Measurements from ENCODE around the gene ADRM1. TPM values are rescaled to one million over a fixed set of nuclear protein-coding genes. Genes with fewer than 3 reads are reported as not detected.

The ADRM1 gene
- total and polyA plus RNA-seq, 2 donors from 2014 or later: 64.4 to 79.4 TPM

GRCh38 chr20:62307226-62308101 lies 4.7 kb downstream of the ADRM1 start:
- no peak for DNase-seq
- H3K9me3 ChIP-seq (ENCODE audit: control insufficient read depth in 2 of 3, insufficient read depth in 1 of 3, low read length in 3 of 3): no peaks in the 10 kb centered on the region
- H3K27me3 ChIP-seq (ENCODE audit: control insufficient read depth, insufficient read depth, low read length): no peaks in the 10 kb centered on the region
- FAIRE-seq: no peak
- H3K4me1 ChIP-seq (ENCODE audit: control insufficient read depth in 2 of 3, insufficient read depth in 2 of 3, low read depth in 1 of 3, low read length in 3 of 3): peaks cover 0 to 28% (median 21%) of the 10 kb centered on the region in 3 donors
- no peak for TF ChIP-seq CTCF (IDR thresholded peaks at IDR 0.05; ENCODE audit: borderline replicate concordance, extremely low read depth, insufficient read depth)
- intact Hi-C loops (cut with DNase I): no loop called here
- H3K4me3 ChIP-seq (ENCODE audit: low read length in 3 of 3): no peak overlapping the region
- no peak overlapping the region for H3K9ac ChIP-seq (ENCODE audit: low read length in 3 of 3)
- H3K27ac ChIP-seq (ENCODE audit: low read depth in 2 of 2, low read length in 2 of 2): no peak overlapping the region
- H3K36me3 ChIP-seq (ENCODE audit: control insufficient read depth in 2 of 3, insufficient read depth in 3 of 3, low read length in 3 of 3): peaks cover 0 to 41% (median 12%) of the 10 kb centered on the region in 3 donors

DNA sequence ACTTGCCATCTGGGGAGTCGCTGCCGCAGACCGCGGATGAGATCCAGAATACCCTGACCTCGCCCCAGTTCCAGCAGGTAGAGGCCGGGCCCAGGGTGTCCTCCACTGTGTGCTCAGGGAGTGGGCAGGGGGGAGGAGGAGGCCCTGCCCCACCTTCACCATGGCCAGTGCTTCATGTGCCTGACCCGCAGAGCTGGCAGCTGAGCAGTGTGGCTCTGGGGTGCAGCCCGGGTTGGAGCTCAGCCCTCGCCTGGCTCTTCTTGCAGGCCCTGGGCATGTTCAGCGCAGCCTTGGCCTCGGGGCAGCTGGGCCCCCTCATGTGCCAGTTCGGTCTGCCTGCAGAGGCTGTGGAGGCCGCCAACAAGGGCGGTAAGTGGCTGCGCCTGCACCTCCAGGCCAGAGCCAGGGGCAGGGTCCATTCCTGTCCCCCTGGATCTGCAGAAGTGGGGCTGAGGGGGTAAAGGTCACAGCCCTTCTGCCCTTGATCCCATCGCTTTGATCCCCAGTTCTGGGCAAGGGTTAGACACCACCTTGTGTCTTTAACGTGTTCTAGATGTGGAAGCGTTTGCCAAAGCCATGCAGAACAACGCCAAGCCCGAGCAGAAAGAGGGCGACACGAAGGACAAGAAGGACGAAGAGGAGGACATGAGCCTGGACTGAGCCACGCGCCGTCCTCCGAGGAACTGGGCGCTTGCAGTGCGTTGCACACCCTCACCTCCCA lies 5.5 kb downstream of the ADRM1 start:
- TF ChIP-seq CTCF (IDR thresholded peaks at IDR 0.05; ENCODE audit: borderline replicate concordance, extremely low read depth, insufficient read depth): no peak
- intact Hi-C loops (cut with DNase I): no loop called here
- H3K36me3 ChIP-seq (ENCODE audit: control insufficient read depth in 2 of 3, insufficient read depth in 3 of 3, low read length in 3 of 3): peaks cover 0 to 46% (median 14%) of the 10 kb centered on the region in 3 donors
- no peak overlapping the region for H3K9ac ChIP-seq (ENCODE audit: low read length in 3 of 3)
- no peak overlapping the region for H3K4me3 ChIP-seq (ENCODE audit: low read length in 3 of 3)
- no peaks in the 10 kb centered on the region for H3K27me3 ChIP-seq (ENCODE audit: control insufficient read depth, insufficient read depth, low read length)
- no peak overlapping the region for H3K27ac ChIP-seq (ENCODE audit: low read depth in 2 of 2, low read length in 2 of 2)
- H3K4me1 ChIP-seq (ENCODE audit: control insufficient read depth in 2 of 3, insufficient read depth in 2 of 3, low read depth in 1 of 3, low read length in 3 of 3): peaks cover 0 to 28% (median 21%) of the 10 kb centered on the region in 3 donors
- FAIRE-seq (no peak), DNase-seq (no peak)
- no peaks in the 10 kb centered on the region for H3K9me3 ChIP-seq (ENCODE audit: control insufficient read depth in 2 of 3, insufficient read depth in 1 of 3, low read length in 3 of 3)

DNA sequence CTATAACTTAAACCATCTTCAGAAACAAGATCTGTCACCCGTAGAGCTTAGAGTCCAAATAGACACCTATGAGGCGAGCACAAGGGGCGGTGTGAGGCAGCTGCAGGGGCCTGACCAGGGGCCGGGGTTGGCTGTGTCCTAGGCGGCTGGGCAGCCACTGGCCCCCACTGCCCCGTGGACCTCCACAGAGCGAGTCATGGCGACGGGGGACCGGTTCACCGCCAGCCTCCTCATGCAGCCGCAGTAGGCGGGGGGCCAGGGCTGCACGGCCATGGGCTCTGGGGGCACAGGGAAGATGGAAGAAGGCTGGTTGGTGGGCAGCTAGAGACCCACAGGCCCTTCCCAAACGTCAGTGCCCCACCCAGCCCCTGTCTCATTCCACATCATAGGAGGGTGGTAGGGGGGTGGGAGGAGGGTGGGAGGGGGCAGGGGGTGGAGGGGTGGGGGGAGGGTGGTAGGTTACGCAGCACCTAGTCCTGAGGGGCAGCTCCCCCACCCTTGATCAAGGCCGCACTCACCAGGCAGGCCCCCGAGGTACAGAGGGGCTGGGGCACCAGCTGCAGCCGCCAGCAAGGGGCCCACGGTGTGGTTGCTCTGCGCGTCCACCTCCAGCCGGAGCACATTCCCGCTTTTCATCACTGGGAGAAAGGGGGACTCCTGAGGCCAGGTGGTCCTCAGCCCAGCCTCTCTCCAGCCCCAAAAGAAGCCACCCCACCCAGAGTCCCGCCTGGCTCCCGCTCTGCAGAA lies 6.6 kb downstream of the ADRM1 start:
- no peaks in the 10 kb centered on the region for H3K27me3 ChIP-seq (ENCODE audit: control insufficient read depth, insufficient read depth, low read length)
- H3K4me3 ChIP-seq (ENCODE audit: low read length in 3 of 3): no peak overlapping the region
- FAIRE-seq (no peak), DNase-seq (no peak)
- no peak for TF ChIP-seq CTCF (IDR thresholded peaks at IDR 0.05; ENCODE audit: borderline replicate concordance, extremely low read depth, insufficient read depth)
- H3K27ac ChIP-seq (ENCODE audit: low read depth in 2 of 2, low read length in 2 of 2): no peak overlapping the region
- no peaks in the 10 kb centered on the region for H3K9me3 ChIP-seq (ENCODE audit: control insufficient read depth in 2 of 3, insufficient read depth in 1 of 3, low read length in 3 of 3)
- H3K4me1 ChIP-seq (ENCODE audit: control insufficient read depth in 2 of 3, insufficient read depth in 2 of 3, low read depth in 1 of 3, low read length in 3 of 3): peaks cover 0 to 20% (median 17%) of the 10 kb centered on the region in 3 donors
- intact Hi-C loops (cut with DNase I): no loop called here
- H3K36me3 ChIP-seq (ENCODE audit: control insufficient read depth in 2 of 3, insufficient read depth in 3 of 3, low read length in 3 of 3): peaks cover 0 to 48% (median 14%) of the 10 kb centered on the region in 3 donors
- no peak overlapping the region for H3K9ac ChIP-seq (ENCODE audit: low read length in 3 of 3)

Measured in kidney (tissue), 14 donors.